Measurements from ENCODE around the gene VGLL4.

- TF ChIP-seq EZH2 (IDR thresholded peaks at IDR 0.05; ENCODE audit: low read length, unreplicated experiment) (no peak), CTCF (conservative IDR thresholded peaks at IDR 0.05; ENCODE audit: low read depth, low read length) (no peak)
Measured at GRCh38 chr3:11627612-11628011, 16.1 kb downstream of the VGLL4 start.

Data from PC-3 (cell line).